HG03460 (cell line): ENCODE measurements around the gene ADAT2.
A peak's percentile ranks its signal among the peaks of the same experiment; 100 is the strongest.
"Not testable (repeated sequence)": the region's sequence is repeated elsewhere in the genome, so short reads cannot be mapped to it uniquely, and the experiment has no call there.

Experiments
- ATAC-seq: cut with Tn5 transposase; IDR thresholded peaks from one replicate; pipeline ENCODE4 v1.9.1; 2021; ENCODE audit not compliant: unreplicated experiment

ADAT2 gene

GRCh38 chr6:143450453-143451371, at the start of gene ADAT2, which contains the start of gene PEX3:
TSS of gene ADAT2 (minus strand) at chr6:143450695. CDS start at chr6:143450658, 37 bp downstream.
TSS of gene PEX3 (plus strand) at chr6:143450805. CDS start at chr6:143451043, 238 bp downstream.
- ATAC-seq: peak; percentile 92

- ATAC-seq: no peak
These were observed 47.9 kb upstream of the ADAT2 start for GRCh38 chr6:143498428-143498827.

- ATAC-seq: no peak
These were observed 46.5 kb upstream of the ADAT2 start for GRCh38 chr6:143496974-143497373.

GRCh38 chr6:143490775-143491174, 40.3 kb upstream of the ADAT2 start:
- no peak for ATAC-seq

GRCh38 chr6:143490244-143490643, 39.7 kb upstream of the ADAT2 start:
- ATAC-seq: no peak

- ATAC-seq: no peak
These were observed 36.3 kb upstream of the ADAT2 start for GRCh38 chr6:143486752-143487151.

GRCh38 chr6:143485967-143486366, 35.5 kb upstream of the ADAT2 start:
- ATAC-seq: no peak

- no peak for ATAC-seq
These were observed 32.1 kb upstream of the ADAT2 start for GRCh38 chr6:143482593-143482992.

- ATAC-seq: no peak
These were observed 28.1 kb upstream of the ADAT2 start for GRCh38 chr6:143478479-143479062.

- no peak for ATAC-seq
These were observed 26.1 kb upstream of the ADAT2 start for GRCh38 chr6:143476545-143476944.

- ATAC-seq: no peak
These were observed 21.3 kb upstream of the ADAT2 start for GRCh38 chr6:143471822-143472221.

- ATAC-seq: not testable (repeated sequence)
These were observed 18.3 kb upstream of the ADAT2 start for GRCh38 chr6:143468823-143469222.

- no peak for ATAC-seq
These were observed 17.5 kb upstream of the ADAT2 start for GRCh38 chr6:143468026-143468425.

GRCh38 chr6:143465546-143465945, 15.1 kb upstream of the ADAT2 start:
- no peak for ATAC-seq

GRCh38 chr6:143457563-143458359, 7.3 kb upstream of the ADAT2 start:
- no peak for ATAC-seq

GRCh38 chr6:143451531-143451930, 1.0 kb upstream of the ADAT2 start:
- ATAC-seq: no peak

GRCh38 chr6:143449714-143450452, 612 bp downstream of the ADAT2 start:
- peak; percentile 5 for ATAC-seq

GRCh38 chr6:143449082-143449713, 1.3 kb downstream of the ADAT2 start:
- no peak for ATAC-seq

GRCh38 chr6:143447865-143448264, 2.6 kb downstream of the ADAT2 start:
- ATAC-seq: not testable (repeated sequence)

GRCh38 chr6:143443096-143443495, 7.4 kb downstream of the ADAT2 start:
- no peak for ATAC-seq
